KMS-11 (cell line): ENCODE measurements around the gene PIEZO2.
A peak's percentile ranks its signal among the peaks of the same experiment; 100 is the strongest.

Experiments
- H2AFZ ChIP-seq: fragments of 200-600 bp; sonication (generic); 2 replicates; pipeline ENCODE4 v1.6.1; 2016; ENCODE audit warnings: antibody characterized with exemption, mixed run types, low read depth
- H3K27ac ChIP-seq: fragments of 200-600 bp; sonication (generic); 2 replicates; pipeline ENCODE4 v1.6.1; 2016; ENCODE audit warnings: mild to moderate bottlenecking, mixed run types
- H3K27me3 ChIP-seq: fragments of 200-600 bp; sonication (generic); 2 replicates; pipeline ENCODE4 v1.6.1; 2017; ENCODE audit warnings: mild to moderate bottlenecking, low read depth, mixed run types, moderate library complexity; ENCODE audit not compliant: insufficient read depth
- H3K36me3 ChIP-seq: fragments of 200-600 bp; sonication (generic); 2 replicates; pipeline ENCODE4 v1.6.1; 2017; ENCODE audit warnings: mild to moderate bottlenecking, mixed run types; ENCODE audit not compliant: insufficient read depth
- H3K4me1 ChIP-seq: fragments of 200-600 bp; sonication (generic); 2 replicates; pipeline ENCODE4 v1.6.1; 2016; ENCODE audit warnings: mild to moderate bottlenecking, low read depth, mixed run types; ENCODE audit not compliant: poor library complexity, severe bottlenecking
- H3K4me2 ChIP-seq: fragments of 200-600 bp; sonication (generic); 2 replicates; pipeline ENCODE4 v1.7.0; 2016; ENCODE audit warnings: mild to moderate bottlenecking, mixed run types
- H3K4me3 ChIP-seq: fragments of 200-600 bp; sonication (generic); IDR thresholded peaks from 2 replicates; pipeline ENCODE4 v1.6.1; 2017; ENCODE audit warnings: low read depth, low read length, mixed read lengths; ENCODE audit not compliant: insufficient read depth
- H3K79me2 ChIP-seq: fragments of 200-600 bp; sonication (generic); 2 replicates; pipeline ENCODE4 v1.6.1; 2016; ENCODE audit warnings: low read depth, mixed run types; ENCODE audit not compliant: insufficient read depth
- H3K9ac ChIP-seq: fragments of 200-600 bp; sonication (generic); 2 replicates; pipeline ENCODE4 v1.6.1; 2016; ENCODE audit warnings: mild to moderate bottlenecking, mixed run types
- H4K20me1 ChIP-seq: fragments of 200-600 bp; sonication (generic); 2 replicates; pipeline ENCODE4 v1.6.1; 2016; ENCODE audit warnings: mild to moderate bottlenecking, mixed run types; ENCODE audit not compliant: insufficient read depth
- TF ChIP-seq, protein P1 (sequence below): fragments of 200-600 bp; sonication (generic); conservative IDR thresholded peaks from 2 replicates; pipeline ENCODE4 v1.6.1; 2017; ENCODE audit warnings: low read depth, mild to moderate bottlenecking, antibody characterized with exemption, low read length, moderate library complexity, mixed read lengths

Gene PIEZO2

DNA sequence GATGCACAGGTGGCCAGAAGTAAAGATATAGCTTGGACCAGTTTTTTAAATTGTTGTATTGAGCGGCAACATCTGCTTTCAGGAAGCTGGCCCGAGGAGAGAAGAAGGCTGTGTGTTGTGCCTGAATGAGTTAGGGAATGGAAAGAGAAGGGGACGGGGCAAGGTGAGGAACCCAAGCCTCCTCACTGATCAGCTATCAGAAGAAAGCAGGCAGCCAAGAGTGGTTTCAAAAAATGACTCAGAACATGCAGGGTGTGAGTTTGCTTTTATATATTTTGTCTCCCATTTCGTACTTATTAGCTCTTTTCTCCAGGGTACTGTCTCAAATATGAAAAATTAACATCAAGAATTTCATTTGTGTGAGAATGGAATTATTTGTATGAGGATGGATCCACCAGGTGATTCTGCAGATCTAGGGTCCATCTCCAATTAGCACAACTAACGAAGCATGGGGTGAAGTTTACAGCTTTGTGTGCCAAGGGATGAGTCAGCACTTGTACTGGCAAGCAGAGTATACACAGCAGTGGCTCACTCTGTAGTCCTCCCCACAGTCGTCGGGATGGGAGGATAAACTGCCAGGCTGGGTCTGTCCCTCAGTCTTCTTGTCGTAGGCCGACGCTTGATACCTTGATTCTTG lies 175.7 kb downstream of the PIEZO2 start:
- H4K20me1 ChIP-seq, result no peaks in the 10 kb centered on the region
- TF ChIP-seq, protein P1, sequence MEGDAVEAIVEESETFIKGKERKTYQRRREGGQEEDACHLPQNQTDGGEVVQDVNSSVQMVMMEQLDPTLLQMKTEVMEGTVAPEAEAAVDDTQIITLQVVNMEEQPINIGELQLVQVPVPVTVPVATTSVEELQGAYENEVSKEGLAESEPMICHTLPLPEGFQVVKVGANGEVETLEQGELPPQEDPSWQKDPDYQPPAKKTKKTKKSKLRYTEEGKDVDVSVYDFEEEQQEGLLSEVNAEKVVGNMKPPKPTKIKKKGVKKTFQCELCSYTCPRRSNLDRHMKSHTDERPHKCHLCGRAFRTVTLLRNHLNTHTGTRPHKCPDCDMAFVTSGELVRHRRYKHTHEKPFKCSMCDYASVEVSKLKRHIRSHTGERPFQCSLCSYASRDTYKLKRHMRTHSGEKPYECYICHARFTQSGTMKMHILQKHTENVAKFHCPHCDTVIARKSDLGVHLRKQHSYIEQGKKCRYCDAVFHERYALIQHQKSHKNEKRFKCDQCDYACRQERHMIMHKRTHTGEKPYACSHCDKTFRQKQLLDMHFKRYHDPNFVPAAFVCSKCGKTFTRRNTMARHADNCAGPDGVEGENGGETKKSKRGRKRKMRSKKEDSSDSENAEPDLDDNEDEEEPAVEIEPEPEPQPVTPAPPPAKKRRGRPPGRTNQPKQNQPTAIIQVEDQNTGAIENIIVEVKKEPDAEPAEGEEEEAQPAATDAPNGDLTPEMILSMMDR, result no peak
- no peaks in the 10 kb centered on the region for H3K27me3 ChIP-seq
- H3K36me3 ChIP-seq, result no peaks in the 10 kb centered on the region
- no peaks in the 10 kb centered on the region for H3K79me2 ChIP-seq
- H3K9ac ChIP-seq, result no peak overlapping the region
- no peak overlapping the region for H3K4me2 ChIP-seq
- no peak overlapping the region for H3K27ac ChIP-seq
- H3K4me3 ChIP-seq, result no peak overlapping the region
- no peak overlapping the region for H2AFZ ChIP-seq
- H3K4me1 ChIP-seq, result no peaks in the 10 kb centered on the region

GRCh38 chr18:10971717-10972116 lies 177.7 kb downstream of the PIEZO2 start:
- Histone ChIP-seq H3K4me3 (no peak overlapping the region), H3K27me3 (no peaks in the 10 kb centered on the region), H3K4me2 (no peak overlapping the region), H3K9ac (no peak overlapping the region), H3K36me3 (no peaks in the 10 kb centered on the region), H3K4me1 (no peaks in the 10 kb centered on the region), H3K79me2 (no peaks in the 10 kb centered on the region), H3K27ac (no peak overlapping the region), H2AFZ (no peak overlapping the region), H4K20me1 (no peaks in the 10 kb centered on the region)
- TF ChIP-seq, protein P1, result no peak

- Histone ChIP-seq H3K4me3 (no peak overlapping the region), H3K79me2 (no peaks in the 10 kb centered on the region), H3K27me3 (no peaks in the 10 kb centered on the region), H3K4me1 (no peaks in the 10 kb centered on the region), H3K4me2 (no peak overlapping the region), H2AFZ (no peak overlapping the region), H3K36me3 (no peaks in the 10 kb centered on the region), H3K9ac (no peak overlapping the region), H3K27ac (no peak overlapping the region), H4K20me1 (no peaks in the 10 kb centered on the region)
- TF ChIP-seq, protein P1, result no peak
Measured at GRCh38 chr18:10965119-10965518, 184.2 kb downstream of the PIEZO2 start.

DNA sequence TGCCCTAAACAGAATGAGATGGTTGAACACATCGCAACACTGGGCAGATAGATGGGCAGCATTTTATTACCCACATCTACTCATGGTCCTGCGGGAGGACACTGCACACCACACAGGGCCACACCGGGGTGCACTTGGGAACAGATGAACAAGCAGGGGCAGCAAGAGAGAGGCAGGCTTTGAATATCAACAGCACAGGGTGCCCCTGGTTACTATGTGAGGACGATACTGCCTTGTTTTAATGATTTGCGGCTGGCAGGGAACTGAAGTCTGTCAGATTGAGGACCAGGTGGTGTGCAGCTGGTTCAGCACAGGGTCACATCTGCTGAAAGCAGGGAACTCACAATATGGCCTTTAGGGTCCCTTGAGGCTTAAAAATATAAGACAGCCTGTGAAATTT lies 195.7 kb downstream of the PIEZO2 start:
- peak overlapping the region; percentile 84 for H3K4me2 ChIP-seq
- TF ChIP-seq, protein P1, result no peak
- no peak overlapping the region for H3K4me3 ChIP-seq
- H3K36me3 ChIP-seq, result no peaks in the 10 kb centered on the region
- peak overlapping the region; percentile 26 for H3K9ac ChIP-seq
- H4K20me1 ChIP-seq, result no peaks in the 10 kb centered on the region
- peak overlapping the region; percentile 91 for H3K27ac ChIP-seq
- H3K27me3 ChIP-seq, result no peaks in the 10 kb centered on the region
- no peak overlapping the region for H2AFZ ChIP-seq
- H3K4me1 ChIP-seq, result peaks cover 92% of the 10 kb centered on the region
- H3K79me2 ChIP-seq, result no peaks in the 10 kb centered on the region
